Fibroblast of skin of right biceps (primary cell): ENCODE data around the gene COL4A6.
A peak's percentile ranks its signal among the peaks of the same experiment; 100 is the strongest.

ENCODE experiments used
- DNase-seq: peaks from one replicate; pipeline ENCODE4 v3.0.0-alpha.2; 2013

Gene COL4A6

DNA sequence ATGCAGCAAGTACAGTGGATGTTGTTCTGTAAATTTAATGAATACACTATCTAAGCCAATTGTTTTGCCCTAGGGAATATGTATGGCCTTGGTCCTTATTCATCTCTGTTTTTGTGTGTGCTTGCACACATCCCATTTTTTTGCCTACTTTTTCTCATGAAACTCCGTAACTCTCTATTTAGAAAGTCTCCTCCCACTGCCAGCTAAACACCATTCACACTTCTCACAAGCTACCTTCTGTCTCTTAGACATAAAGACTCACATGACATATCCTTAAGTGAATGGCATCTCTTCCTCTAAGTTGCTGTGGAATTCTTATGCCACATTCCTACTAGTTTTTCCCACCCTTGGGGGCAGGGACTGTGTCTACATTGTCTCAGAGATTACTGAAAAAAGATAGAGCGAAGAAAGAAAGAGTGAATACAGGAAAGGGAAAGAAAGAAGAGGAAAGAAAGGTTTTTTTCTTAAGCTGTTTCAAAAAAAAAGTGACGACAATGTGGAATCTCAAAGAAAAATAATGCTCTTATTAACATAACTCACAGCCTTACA is 229.1 kb downstream of the COL4A6 start:
- DNase-seq = no peak

DNA sequence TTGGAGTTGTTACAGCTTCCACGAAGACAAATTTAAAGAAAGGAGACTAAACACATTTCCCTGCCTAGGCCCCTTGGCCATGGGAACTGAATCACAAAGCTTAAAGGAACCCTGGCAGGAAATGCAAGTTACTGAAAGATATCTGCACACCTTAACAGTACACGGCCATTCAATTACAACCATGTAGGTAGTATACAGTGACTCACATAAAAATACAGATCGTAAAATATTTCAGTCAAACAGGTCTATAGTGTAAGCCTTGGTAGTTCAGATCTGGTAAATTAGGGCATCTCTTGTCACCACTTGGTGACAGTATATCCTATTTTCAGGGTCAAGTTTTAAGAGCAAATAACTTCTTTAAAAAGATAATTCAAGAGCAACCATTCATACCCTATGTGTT is 234.7 kb downstream of the COL4A6 start:
- no peak for DNase-seq

DNA sequence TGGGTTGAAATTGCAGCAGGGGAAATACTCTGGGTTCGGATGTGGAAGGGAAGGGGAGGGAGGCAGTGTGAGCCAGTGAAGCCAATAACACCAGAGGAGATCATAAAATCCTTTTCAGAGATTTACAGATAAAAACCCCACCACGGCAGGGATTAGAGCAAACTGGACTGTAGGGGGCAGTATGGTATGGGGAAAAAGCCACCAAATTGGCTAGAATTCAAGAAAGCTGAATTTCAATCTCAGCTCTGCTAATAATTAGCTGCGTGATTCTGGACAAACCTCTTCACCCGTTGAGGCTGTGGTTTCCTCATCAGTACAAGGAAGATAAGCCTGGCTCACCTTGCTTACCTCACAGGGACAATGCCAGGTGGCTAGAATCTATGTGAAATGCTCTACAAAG is 238.5 kb downstream of the COL4A6 start:
- DNase-seq = peak; percentile 17

DNA sequence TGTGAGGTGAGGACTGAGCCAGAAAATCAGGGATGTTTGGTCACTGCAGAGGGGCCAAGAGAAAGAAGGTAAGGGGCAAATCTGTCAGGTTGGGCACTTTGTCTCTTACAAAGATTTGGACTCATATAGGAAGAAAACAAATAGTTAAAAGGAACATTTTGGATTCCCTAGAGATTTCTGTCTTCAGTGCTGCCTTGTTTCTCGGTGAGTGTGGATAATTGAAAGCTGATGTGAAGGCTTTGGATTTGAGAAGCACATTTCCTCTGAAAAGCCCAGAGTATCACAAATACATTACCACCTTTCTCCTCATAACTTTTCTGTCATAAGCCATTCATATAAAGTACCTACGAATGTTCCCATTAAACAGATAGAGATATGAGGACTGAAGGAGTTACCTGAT is 239.2 kb downstream of the COL4A6 start:
- no peak for DNase-seq

DNA sequence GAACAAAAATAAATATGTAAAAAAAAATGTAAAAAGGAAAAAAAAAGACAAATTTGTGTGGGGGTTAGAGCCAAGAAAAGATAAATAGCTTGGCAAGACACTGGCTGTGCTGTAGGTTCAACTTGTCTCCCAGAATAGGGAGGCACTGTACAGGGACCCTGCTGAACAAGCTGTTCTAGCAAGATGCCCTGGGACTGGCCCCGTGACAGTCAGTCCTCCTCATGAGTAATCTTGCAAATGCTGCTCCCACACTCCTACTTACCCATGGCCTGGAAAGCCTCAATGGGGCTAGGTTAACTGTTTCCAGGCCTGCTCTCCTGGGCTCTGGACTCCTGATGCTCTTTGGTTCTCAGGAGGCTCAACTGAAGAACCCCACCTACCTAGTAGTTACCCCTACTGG is 239.8 kb downstream of the COL4A6 start:
- no peak for DNase-seq

DNA sequence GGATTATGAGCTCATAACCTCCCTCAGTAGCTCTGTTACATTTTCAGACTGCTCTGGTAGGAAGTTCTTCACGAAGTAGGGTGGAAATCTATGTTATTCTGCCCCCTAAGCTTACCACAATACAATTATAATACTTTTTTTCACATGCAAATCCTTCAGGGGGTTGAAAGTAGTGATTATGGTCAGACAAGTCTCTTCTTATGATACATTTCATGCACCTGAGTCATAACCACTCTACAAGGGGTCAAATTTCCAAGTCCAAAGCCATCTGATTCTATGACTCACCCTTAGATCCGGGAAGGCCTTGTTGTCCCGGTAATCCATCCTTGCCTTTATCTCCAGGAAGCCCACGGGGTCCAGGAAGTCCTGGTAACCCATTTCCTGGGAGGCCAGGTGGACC is 251.4 kb downstream of the COL4A6 start:
- DNase-seq = peak; percentile 83

DNA sequence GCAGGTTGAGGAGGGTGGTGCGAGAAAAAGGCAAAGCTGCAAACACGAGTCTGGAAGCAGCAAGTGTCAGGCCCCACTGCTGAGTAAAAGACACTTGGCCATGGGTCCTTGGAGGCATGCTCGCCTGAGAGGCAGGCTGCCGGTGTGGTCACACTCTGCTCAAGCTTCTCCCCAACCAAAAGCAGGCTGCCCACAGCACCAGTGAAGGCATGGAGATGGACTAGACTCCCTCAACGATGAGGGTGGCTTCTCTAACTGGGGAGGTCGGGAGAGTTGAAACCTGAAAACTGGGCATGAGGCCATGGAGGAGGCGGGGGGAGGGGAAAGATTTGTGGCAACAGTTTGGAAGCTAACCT is 260.1 kb downstream of the COL4A6 start:
- no peak for DNase-seq

DNA sequence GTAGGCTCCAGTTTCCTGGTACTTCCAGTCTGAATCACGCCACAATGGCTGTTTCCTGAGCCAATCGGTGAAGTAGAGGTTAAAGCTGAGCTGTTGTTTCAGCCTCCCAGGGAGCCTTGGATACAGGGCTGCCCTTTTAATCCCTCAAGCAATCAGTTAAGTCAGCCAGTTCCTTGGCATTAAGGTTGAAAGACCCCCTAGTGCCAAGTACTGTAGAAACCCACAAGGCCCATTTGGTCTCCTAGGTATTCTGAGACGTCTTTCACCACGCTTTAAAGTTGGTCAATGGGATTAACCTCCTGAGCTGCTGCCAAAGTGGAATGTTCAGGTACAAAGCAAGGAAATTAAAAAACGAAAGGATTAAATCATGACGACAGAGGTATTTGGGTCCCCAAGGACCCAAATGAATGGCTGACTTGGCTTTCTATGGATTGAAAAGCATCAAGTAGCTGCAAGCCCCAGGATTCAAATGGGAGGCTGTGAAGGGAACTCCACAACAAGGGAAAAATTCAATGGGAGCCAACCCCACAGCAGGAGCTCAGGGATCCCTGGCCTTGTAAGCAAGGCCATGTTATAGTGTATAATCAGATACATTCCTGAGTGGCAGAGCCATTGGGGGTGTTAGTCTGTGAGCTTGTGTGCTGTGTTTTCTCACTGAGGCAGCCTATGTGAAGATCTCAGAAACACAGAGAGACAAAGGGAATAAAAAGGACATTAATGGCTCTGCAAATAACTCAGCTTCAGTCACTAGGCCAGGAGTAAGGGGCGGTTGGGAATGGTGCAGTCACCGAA is 260.7 kb downstream of the COL4A6 start:
- DNase-seq = no peak

DNA sequence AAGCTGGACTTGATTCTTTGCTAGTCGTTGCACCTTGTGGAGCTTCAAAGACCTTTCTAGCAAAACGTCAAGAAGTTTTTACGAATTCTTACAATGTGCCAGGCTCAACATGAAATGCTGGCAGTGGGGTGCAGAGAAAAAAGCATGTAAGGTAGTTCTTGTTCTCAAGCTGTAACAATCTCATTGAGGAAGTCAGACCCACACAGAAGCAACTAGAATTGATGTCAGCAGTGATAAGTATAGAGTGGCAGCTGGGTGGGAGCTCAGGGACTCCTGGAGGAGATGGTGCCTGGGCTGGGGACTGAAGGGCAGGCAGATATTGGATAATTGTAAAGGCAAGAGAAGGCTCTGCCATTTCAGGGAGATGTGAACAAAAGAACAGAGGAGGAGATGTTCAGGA is 264.3 kb downstream of the COL4A6 start:
- DNase-seq = no peak

DNA sequence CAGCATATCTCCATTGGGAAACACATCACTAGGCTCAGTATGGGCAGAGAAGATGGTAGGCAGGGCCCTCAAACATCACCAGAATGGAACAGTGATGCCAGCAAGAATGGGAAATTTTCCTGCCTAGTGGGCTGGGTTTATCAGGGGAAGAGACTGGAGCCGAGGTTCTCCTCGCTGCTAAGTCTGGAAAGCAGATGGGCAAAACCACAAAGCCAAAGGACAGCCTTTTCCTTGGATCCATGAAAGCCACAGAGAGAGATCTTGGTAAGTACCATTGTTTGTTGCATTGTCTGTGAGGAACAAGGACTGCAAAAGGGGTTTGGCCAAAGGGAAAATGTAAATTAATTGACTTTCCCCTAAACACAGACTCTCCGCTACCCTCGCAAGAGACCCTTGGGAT is 266.6 kb downstream of the COL4A6 start:
- no peak for DNase-seq

DNA sequence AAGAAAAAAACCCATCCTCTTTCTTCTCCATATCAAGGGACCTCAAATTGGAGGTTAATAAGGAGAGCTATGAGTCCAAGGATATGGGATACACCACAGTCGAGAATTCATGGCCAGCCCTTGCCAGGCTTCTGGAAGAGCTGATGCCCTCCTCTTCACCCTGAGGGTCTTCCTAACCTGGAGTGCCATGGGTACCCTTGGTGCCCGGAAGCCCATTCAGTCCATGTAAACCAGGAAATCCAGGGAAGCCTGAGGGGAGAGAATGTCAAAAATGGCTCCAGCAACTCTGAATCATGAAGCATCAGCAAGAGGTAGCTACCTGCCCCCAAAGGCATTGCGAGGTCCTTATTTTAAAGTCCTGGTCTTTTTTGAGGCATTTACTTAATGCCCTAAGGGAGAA is 268.5 kb downstream of the COL4A6 start:
- no peak for DNase-seq

DNA sequence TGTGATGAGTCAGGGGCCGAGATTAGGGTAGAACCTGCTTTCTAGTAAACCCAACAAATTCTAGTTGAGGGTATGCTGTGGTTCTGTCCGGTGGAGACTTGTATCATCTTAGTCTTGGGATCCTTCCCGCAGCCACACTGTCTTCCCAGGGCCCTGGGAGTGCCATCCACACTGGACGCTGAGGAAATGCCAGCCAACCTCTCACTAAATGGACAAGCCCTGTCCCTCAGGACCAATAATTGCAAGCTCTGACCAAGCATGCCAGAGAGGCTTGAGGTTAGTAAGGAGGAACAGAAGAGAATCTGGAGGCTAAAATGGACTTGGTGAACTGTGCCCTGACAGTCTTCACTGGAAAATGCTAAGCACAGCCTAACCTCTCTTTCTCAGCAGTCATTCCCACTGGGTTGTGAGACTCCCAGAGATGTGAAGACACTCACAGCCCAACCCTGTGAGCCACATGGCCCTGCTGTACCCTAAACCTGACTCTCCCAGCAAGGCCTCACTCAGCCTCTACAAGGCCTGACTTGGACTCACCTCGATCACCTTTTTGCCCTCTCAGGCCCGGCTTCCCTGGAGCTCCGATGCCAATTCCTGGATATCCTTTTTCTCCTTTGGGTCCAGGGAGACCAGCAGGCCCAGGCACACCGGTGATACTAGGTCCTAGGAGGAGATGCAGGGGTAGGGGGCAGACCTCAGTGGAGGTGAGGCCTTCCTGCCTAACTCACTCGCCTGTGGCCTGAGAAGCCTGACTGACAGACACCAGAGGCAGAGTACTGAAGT is 269.1 kb downstream of the COL4A6 start:
- no peak for DNase-seq

DNA sequence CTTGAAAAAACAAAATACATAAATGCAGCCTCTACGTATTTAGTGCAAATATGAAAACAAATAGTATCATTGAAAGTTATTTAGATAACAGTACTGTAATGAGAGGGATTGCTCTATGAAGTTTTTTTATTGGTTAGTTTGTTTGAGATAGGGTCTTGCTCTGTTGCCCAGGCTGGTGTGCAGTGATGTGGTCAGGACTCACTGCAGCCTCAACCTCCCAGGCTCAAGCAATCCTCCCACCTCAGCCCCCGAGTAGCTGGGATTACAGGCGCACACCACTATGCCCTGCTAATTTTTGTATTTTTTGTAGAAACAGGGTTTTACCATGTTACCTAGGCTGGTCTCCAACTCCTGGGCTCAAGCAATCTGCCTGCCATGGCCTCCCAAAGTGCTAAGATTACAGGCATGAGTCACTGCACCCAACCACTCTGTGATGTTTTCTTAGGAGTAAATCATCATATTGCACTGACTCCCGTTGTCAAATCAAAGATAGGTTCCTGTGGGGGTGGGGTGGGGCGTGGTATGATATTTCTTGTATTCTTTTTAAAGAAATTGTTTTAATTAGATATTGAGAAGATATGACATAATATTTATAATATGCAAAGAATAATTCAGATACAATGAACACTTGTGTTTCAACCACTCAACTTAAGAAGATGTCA is 270.9 kb downstream of the COL4A6 start:
- peak; percentile 63 for DNase-seq

DNA sequence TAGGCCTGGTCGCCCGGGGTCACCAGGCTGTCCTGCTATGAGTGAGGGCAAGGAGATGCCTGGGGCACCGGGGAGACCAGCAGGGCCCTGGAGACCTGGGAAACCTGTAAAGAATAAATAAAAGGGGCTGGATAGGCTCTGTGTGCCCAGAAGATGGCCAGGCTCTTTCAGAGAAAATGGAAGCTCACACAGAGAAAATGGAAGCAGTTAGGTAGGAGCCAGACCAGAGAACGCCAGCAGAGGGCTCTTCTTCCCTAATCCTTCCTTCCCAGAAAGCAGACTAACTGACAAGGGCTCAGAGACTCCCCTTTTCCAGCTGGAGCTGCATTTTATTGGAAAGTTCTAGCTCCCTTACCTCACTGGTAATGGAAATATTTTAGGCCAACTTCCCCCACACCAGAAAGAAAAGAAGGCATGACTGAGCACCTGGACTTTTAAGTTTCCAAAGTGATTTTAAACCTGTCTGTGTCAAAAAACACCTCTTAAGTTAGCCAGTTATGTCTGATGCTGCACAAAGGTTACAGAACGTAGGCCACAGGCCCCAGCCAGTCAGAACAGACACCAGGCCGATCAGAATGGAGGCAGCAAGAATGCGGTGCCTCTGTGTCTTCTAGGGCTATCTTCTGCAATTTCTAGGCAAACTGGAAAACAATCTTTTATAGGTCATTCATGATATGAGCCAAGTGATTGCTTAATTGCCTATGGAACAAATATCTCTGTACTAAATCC is 272.7 kb downstream of the COL4A6 start:
- DNase-seq = peak; percentile 36

DNA sequence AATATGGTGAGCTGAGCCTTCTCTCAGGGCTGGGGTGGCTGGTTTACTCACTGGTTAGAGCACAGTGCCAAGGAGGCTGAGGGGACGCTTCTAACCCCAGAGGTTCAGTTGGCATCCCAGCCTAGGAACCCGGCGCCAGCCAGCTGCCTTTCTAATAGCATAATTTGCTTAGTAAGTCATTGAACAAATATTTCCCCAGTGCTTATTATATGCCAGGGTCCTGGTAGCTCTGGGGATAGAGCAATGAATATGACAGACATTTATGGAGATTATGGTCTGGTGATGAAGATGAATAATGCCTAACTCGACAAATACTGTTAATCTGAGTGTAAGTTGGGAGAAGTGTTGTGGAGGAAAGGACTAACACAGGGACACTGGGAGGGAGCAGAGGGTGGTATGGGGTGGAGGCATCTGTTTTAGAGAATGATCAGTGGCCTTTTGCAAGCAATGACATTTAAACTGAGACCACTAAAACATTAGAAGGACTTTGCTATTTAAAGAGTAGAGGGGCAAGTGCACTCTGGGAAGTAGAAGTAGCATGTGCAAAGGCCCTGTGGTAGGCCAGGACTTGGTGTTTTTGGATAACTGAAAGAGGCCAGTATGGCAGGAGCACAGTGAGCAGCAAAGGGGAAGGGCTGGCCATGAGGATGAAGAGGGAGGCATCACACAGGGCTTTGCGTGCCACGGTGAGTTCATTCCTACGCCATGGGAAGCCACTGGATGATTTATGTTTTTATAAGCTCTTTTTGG is 274.7 kb downstream of the COL4A6 start:
- no peak for DNase-seq

DNA sequence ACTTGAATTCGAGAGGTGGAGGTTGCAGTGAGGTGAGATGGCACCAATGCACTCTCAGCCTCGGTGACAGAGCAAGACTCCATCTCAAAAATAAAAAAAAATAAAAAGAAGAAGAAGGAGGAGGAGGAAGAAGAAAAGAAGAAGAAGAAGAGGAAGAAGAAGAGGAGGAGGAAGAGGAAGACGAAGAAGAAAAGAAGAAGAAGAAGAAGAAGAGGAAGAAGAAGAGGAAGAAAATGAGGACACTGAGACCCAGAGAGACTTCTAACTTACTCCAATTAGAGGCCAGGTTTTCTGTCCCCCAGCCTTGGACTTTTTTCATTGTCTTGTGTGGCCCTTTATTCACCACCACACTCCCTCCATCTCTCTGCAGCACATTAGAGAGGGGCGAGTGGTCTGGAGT is 276.0 kb downstream of the COL4A6 start:
- DNase-seq = no peak

DNA sequence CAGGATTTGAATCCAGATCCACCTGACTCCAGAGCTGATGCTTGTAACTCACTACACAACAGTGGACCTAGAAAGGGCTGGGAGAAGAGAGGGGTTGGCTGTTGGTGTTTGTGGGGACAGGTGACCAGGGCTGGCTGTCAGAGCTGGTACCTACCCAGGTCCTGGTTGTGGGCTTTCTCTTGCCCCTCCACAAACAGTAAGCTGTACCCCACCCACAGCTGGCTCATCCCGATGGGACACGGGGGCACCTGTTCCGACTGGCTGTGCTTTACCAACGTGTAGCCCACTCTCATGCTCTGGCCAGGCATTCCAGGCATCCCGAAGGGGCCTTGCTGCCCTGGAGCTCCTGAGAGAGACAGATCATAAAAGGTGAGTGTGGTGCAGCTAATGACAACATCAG is 277.9 kb downstream of the COL4A6 start:
- no peak for DNase-seq

DNA sequence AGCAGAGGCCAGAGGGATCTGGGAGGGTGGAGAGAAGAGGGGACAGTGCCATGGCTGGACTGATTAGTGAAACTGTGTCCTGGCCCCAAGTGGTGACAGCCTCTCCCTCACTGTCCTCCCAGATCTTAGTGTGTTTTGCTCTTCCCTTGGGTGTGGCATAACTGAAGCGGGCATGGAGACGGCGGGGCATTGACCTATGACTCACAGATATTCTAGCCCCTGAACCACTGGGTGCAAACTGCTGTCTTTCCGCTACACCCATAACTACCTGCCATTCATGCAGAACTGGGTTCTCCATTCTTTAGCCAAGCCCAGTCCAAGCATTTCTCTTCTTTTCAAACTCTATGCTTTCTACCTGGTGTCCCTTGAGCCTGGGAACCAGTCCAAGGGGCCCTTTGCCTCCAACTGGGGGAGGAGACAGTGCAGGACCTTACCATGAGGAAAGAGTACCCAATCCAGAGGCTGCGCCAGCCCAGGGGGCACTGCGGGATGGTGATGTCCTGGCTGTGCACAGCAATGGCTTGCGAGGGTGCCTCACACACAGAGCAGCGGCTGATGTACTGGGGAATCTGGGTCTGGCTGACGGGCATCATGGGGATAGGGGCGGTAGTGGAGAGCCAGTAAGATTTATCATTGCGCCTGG is 279.1 kb downstream of the COL4A6 start:
- no peak for DNase-seq

DNA sequence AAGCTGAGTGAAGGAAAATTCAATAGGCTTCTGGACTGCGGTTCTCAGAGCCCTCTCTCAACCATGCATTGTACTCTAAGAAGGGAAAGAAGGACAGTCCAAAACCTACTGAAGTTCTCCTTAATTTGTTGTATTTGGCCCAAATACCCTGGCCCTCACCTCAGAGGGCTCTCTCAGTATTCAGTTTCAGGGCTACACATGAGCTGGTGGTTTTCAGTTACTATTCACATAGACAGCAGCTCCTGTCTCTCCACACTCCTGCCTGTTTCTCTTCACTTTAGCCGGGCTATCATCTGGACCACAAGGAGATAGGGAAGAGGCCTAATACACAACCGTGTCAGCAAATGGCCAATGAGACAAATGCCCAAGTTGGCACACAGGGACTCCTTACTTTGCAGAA is 280.6 kb downstream of the COL4A6 start:
- DNase-seq = no peak

DNA sequence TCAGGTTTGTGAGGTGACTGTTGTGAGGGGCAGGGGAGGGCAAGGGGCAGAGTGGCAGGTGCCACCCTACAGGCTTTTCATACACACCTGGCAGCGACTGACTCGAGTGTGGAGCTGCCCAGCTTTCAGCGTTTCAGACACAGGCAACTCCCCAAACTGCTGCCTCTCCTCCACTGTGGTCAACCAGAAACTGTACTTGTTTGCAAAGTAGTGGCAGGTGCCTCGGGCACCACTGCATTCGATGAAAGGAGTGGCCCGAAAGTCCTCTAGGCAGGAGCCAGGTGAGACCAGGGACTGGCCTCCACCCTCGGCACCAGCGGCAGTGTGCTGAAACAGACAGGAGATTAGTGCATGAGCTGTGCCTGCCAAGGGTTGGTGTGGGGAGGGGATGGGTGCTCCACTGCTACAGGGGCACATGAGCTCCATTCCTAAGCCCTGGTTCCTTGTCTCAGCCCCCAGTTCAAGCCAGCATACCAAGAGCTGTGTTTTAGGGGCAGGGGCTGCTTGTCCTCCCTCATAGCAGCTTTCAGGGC is 281.2 kb downstream of the COL4A6 start:
- DNase-seq = no peak

DNA sequence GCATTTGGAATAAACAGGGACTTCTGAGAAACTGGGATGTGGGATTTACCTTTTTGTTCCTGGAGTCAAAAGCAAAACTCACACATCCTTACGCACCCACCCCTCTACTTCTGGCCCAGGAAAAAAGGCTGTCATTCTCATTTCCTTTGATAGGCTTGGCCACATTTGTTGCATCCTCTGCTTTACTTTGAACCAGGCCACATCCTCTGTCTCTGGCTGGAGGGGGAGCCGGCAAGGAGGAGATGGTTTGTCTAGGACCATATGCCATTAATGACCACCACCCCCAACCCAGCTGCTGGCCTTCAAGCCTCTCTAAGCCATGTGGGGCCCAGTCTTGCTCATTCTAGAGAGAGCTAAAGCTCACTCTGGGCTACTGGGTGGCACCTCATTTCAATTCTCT is 282.1 kb downstream of the COL4A6 start:
- DNase-seq = no peak

DNA sequence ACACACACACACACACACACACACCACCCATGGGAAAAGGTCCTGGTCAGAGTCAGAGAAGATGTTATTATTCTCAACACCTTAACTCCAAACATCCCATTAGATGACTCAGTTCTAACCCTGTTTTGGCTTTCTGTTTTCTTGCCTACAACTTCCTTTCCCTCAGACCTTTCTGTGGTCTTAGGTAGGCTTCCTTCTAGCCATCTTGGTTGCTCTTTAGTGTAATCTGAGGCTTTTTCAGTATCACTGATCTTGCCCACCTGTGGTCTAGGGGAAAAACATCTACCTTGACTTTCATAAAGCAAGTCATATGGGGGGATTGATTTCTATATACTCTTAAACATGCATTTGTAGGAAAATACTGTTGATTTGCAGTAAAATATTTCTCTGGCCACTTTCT is 289.7 kb downstream of the COL4A6 start:
- DNase-seq = no peak
